Activated naive CD8-positive, alpha-beta T cell treated with anti-CD3 and anti-CD28 coated beads, Interleukin-2, amount 10 ng/mL, durations not matched to agents 7 days and 5 days (primary cell): ENCODE data around the gene CHN2. TPM values are rescaled to one million over a fixed set of nuclear protein-coding genes. Genes with fewer than 3 reads are reported as not detected.

Source experiments
- ATAC-seq: fragments of 150-1000 bp; cut with Tn5 transposase; one replicate; pipeline ENCODE4 v1.10.0; 2021; ENCODE audit warnings: low read depth, moderate library complexity
- POLR2A ChIA-PET: fragments of 350-600 bp; sonication (Branson Sonifier 250); formaldehyde crosslinking; loops from one replicate; lab custom pipeline; 2021; ENCODE audit warnings: antibody characterized with exemption; lab: Charles Lee
- DNase-seq: peaks from one replicate; pipeline ENCODE4 v3.0.0; 2021
- H3K27ac Mint-ChIP-seq: one replicate; pipeline ENCODE4 v1.8.0; 2022; ENCODE audit warnings: mild to moderate bottlenecking, mixed read lengths
- H3K27me3 Mint-ChIP-seq: one replicate; pipeline ENCODE4 v1.8.0; 2022; ENCODE audit warnings: mild to moderate bottlenecking, moderate library complexity, mixed read lengths
- H3K36me3 Mint-ChIP-seq: one replicate; pipeline ENCODE4 v1.8.0; 2021; ENCODE audit warnings: mild to moderate bottlenecking, mixed read lengths
- H3K4me1 Mint-ChIP-seq: one replicate; pipeline ENCODE4 v1.8.0; 2021; ENCODE audit warnings: mixed read lengths
- H3K4me3 Mint-ChIP-seq: one replicate; pipeline ENCODE4 v1.8.0; 2022; ENCODE audit warnings: mild to moderate bottlenecking, moderate library complexity, mixed read lengths
- H3K9me3 Mint-ChIP-seq: one replicate; pipeline ENCODE4 v1.8.0; 2021; ENCODE audit warnings: mixed read lengths
- total RNA-seq, 2 experiments: library from RNA; stranded (reverse); gene quantifications; one replicate each; pipeline ENCODE4 v1.2.3, GENCODE V29; 2021

The CHN2 gene
- total RNA-seq, 2 experiments from 2014 or later: 6.5 to 7.2 TPM

GRCh38 chr7:29453021-29453420, 258.4 kb downstream of the CHN2 start:
- DNase-seq (no peak), ATAC-seq (no peak)
- POLR2A ChIA-PET: no interaction called here
- Mint-ChIP-seq H3K36me3 (no peaks in the 10 kb centered on the region), H3K27me3 (no peaks in the 10 kb centered on the region), H3K4me3 (no peak overlapping the region), H3K9me3 (no peaks in the 10 kb centered on the region), H3K4me1 (no peaks in the 10 kb centered on the region), H3K27ac (no peak overlapping the region)

GRCh38 chr7:29454464-29454863, 259.9 kb downstream of the CHN2 start:
- H3K4me1 Mint-ChIP-seq: no peaks in the 10 kb centered on the region
- no peaks in the 10 kb centered on the region for H3K9me3 Mint-ChIP-seq
- no peaks in the 10 kb centered on the region for H3K36me3 Mint-ChIP-seq
- H3K4me3 Mint-ChIP-seq: no peak overlapping the region
- POLR2A ChIA-PET: no interaction called here
- H3K27me3 Mint-ChIP-seq: no peaks in the 10 kb centered on the region
- DNase-seq: no peak
- no peak overlapping the region for H3K27ac Mint-ChIP-seq
- no peak for ATAC-seq

GRCh38 chr7:29454899-29455451, 260.4 kb downstream of the CHN2 start:
- no peaks in the 10 kb centered on the region for H3K27me3 Mint-ChIP-seq
- H3K4me1 Mint-ChIP-seq: no peaks in the 10 kb centered on the region
- H3K9me3 Mint-ChIP-seq: no peaks in the 10 kb centered on the region
- no peak overlapping the region for H3K4me3 Mint-ChIP-seq
- H3K27ac Mint-ChIP-seq: no peak overlapping the region
- H3K36me3 Mint-ChIP-seq: no peaks in the 10 kb centered on the region
- POLR2A ChIA-PET: no interaction called here
- DNase-seq (no peak), ATAC-seq (no peak)

- DNase-seq: no peak
- Mint-ChIP-seq H3K4me3 (no peak overlapping the region), H3K4me1 (no peaks in the 10 kb centered on the region), H3K9me3 (no peaks in the 10 kb centered on the region), H3K36me3 (no peaks in the 10 kb centered on the region), H3K27ac (no peak overlapping the region), H3K27me3 (no peaks in the 10 kb centered on the region)
- ATAC-seq: no peak
- POLR2A ChIA-PET: no interaction called here
These were observed 262.6 kb downstream of the CHN2 start for GRCh38 chr7:29457141-29457561.

- Mint-ChIP-seq H3K27me3 (no peaks in the 10 kb centered on the region), H3K36me3 (no peaks in the 10 kb centered on the region), H3K4me3 (no peak overlapping the region), H3K27ac (no peak overlapping the region), H3K4me1 (no peaks in the 10 kb centered on the region), H3K9me3 (no peaks in the 10 kb centered on the region)
- POLR2A ChIA-PET: no interaction called here
- DNase-seq (no peak), ATAC-seq (no peak)
These were observed 263.0 kb downstream of the CHN2 start for GRCh38 chr7:29457565-29458011.

GRCh38 chr7:29458933-29459332, 264.4 kb downstream of the CHN2 start:
- H3K27me3 Mint-ChIP-seq: no peaks in the 10 kb centered on the region
- H3K36me3 Mint-ChIP-seq: no peaks in the 10 kb centered on the region
- POLR2A ChIA-PET: no interaction called here

GRCh38 chr7:29459589-29459988, 265.0 kb downstream of the CHN2 start:
- Mint-ChIP-seq H3K27me3 (no peaks in the 10 kb centered on the region), H3K4me3 (no peak overlapping the region), H3K9me3 (no peaks in the 10 kb centered on the region), H3K36me3 (no peaks in the 10 kb centered on the region), H3K27ac (no peak overlapping the region), H3K4me1 (no peaks in the 10 kb centered on the region)
- ATAC-seq (no peak), DNase-seq (no peak)
- POLR2A ChIA-PET: no interaction called here

More at GRCh38 chr7:29458933-29459332, 264.4 kb downstream of the CHN2 start:
- Mint-ChIP-seq H3K27ac (no peak overlapping the region), H3K9me3 (no peaks in the 10 kb centered on the region), H3K4me3 (no peak overlapping the region), H3K4me1 (no peaks in the 10 kb centered on the region)
- DNase-seq: no peak
- no peak for ATAC-seq

- POLR2A ChIA-PET: no interaction called here
- H3K36me3 Mint-ChIP-seq: no peaks in the 10 kb centered on the region
- H3K4me3 Mint-ChIP-seq: no peak overlapping the region
- no peaks in the 10 kb centered on the region for H3K4me1 Mint-ChIP-seq
- DNase-seq: no peak
- no peaks in the 10 kb centered on the region for H3K27me3 Mint-ChIP-seq
- no peaks in the 10 kb centered on the region for H3K9me3 Mint-ChIP-seq
- no peak for ATAC-seq
- H3K27ac Mint-ChIP-seq: no peak overlapping the region
These were observed 267.4 kb downstream of the CHN2 start for GRCh38 chr7:29461996-29462395.

- no peaks in the 10 kb centered on the region for H3K27me3 Mint-ChIP-seq
- H3K36me3 Mint-ChIP-seq: no peaks in the 10 kb centered on the region
- no peak for DNase-seq
- no peak for ATAC-seq
- H3K4me3 Mint-ChIP-seq: no peak overlapping the region
- POLR2A ChIA-PET: no interaction called here
- no peaks in the 10 kb centered on the region for H3K9me3 Mint-ChIP-seq
- no peaks in the 10 kb centered on the region for H3K4me1 Mint-ChIP-seq
- H3K27ac Mint-ChIP-seq: no peak overlapping the region
These were observed 269.1 kb downstream of the CHN2 start for GRCh38 chr7:29463504-29464158.

- no peak overlapping the region for H3K27ac Mint-ChIP-seq
These were observed 270.2 kb downstream of the CHN2 start for GRCh38 chr7:29464753-29465152.

GRCh38 chr7:29467193-29467926, 272.8 kb downstream of the CHN2 start:
- POLR2A ChIA-PET: no interaction called here
- no peaks in the 10 kb centered on the region for H3K9me3 Mint-ChIP-seq
- no peaks in the 10 kb centered on the region for H3K36me3 Mint-ChIP-seq
- no peak overlapping the region for H3K4me3 Mint-ChIP-seq
- H3K27ac Mint-ChIP-seq: no peak overlapping the region
- H3K4me1 Mint-ChIP-seq: no peaks in the 10 kb centered on the region
- DNase-seq: no peak
- no peaks in the 10 kb centered on the region for H3K27me3 Mint-ChIP-seq
- ATAC-seq: no peak

More at GRCh38 chr7:29464753-29465152, 270.2 kb downstream of the CHN2 start:
- Mint-ChIP-seq H3K9me3 (no peaks in the 10 kb centered on the region), H3K27me3 (no peaks in the 10 kb centered on the region), H3K36me3 (no peaks in the 10 kb centered on the region), H3K4me3 (no peak overlapping the region), H3K4me1 (no peaks in the 10 kb centered on the region)
- DNase-seq (no peak), ATAC-seq (no peak)
- POLR2A ChIA-PET: no interaction called here

GRCh38 chr7:29468196-29468595, 273.6 kb downstream of the CHN2 start:
- DNase-seq: no peak
- H3K4me1 Mint-ChIP-seq: no peaks in the 10 kb centered on the region
- no peak overlapping the region for H3K27ac Mint-ChIP-seq
- no peak overlapping the region for H3K4me3 Mint-ChIP-seq
- ATAC-seq: no peak
- POLR2A ChIA-PET: no interaction called here
- peaks cover 6% of the 10 kb centered on the region for H3K27me3 Mint-ChIP-seq
- no peaks in the 10 kb centered on the region for H3K9me3 Mint-ChIP-seq
- no peaks in the 10 kb centered on the region for H3K36me3 Mint-ChIP-seq

GRCh38 chr7:29469281-29469680, 274.7 kb downstream of the CHN2 start:
- POLR2A ChIA-PET: no interaction called here
- Mint-ChIP-seq H3K9me3 (no peaks in the 10 kb centered on the region), H3K36me3 (no peaks in the 10 kb centered on the region), H3K27ac (no peak overlapping the region), H3K4me1 (no peaks in the 10 kb centered on the region), H3K4me3 (no peak overlapping the region), H3K27me3 (peaks cover 9% of the 10 kb centered on the region)
- ATAC-seq (no peak), DNase-seq (no peak)
